HepG2 (cell line): ENCODE data around the gene GAS2. TPM values are rescaled to one million over a fixed set of nuclear protein-coding genes. Genes with fewer than 3 reads are reported as not detected.

ENCODE experiments used
- ATAC-seq: fragments of 200-7000 bp; cut with Tn5 transposase; 3 replicates; pipeline ENCODE4 v1.9.1; 2020; ENCODE audit warnings: mild to moderate bottlenecking, moderate library complexity
- BruUV-seq: library from RNA; stranded (reverse); fragments of 400-500 nt; replicated peaks from 2 replicates; lab custom pipeline; 2021; lab: Mats Ljungman, UMichigan
- CTCF ChIA-PET: fragments of 300-600 bp; formaldehyde crosslinking; extraction: SDS; loops from one replicate; lab custom pipeline; 2021; ENCODE audit warnings: low total read pairs, inconsistent platforms, low intra/inter-chr PET ratio; lab: Yijun Ruan, JAX
- POLR2A ChIA-PET: fragments of 350-600 bp; sonication (Branson Sonifier 250); formaldehyde crosslinking; loops from one replicate; lab custom pipeline; 2020; ENCODE audit warnings: antibody characterized with exemption, inconsistent platforms; lab: Yijun Ruan, JAX
- DNase-seq: peaks from one replicate; pipeline ENCODE4 v3.0.0-alpha.2; 2015; ENCODE audit warnings: low spot score
- FAIRE-seq: peaks from 3 replicates; lab custom pipeline; 2011; peaks lifted over from hg19 to GRCh38; lab: Jason Lieb, UNC
- H2AFZ ChIP-seq: one replicate; pipeline ENCODE4 v1.6.1; 2011; ENCODE audit warnings: low read length, inconsistent platforms
- H3K27ac ChIP-seq: fragments of 300-600 bp; 3 replicates; pipeline ENCODE4 v1.8.0; 2011; ENCODE audit warnings: mixed run types, mild to moderate bottlenecking, mixed read lengths, low read length, inconsistent platforms; ENCODE audit not compliant: insufficient read depth; ENCODE audit errors: extremely low read length
- H3K27me3 ChIP-seq, 2 experiments: fragments of 200-600 bp in 1 of 2; 2 replicates in 1 of 2; 3 replicates in 1 of 2; pipeline versions ENCODE4 v1.6.0 to v1.8.0; 2011; ENCODE audit warnings: low read length in 2 of 2, mild to moderate bottlenecking in 2 of 2, moderate library complexity in 2 of 2, inconsistent platforms in 1 of 2; ENCODE audit not compliant: insufficient read depth in 2 of 2, control insufficient read depth in 1 of 2
- H3K36me3 ChIP-seq, 2 experiments: fragments of 200-600 bp in 1 of 2; replicated peaks in 1 of 2; 2 replicates in 1 of 2; 3 replicates in 1 of 2; pipeline versions ENCODE4 v1.5.1 to v1.8.0; 2011; ENCODE audit warnings: low read length in 2 of 2, inconsistent platforms in 1 of 2; ENCODE audit not compliant: insufficient read depth in 2 of 2, control insufficient read depth in 1 of 2
- H3K4me1 ChIP-seq: 2 replicates; pipeline ENCODE4 v1.5.1; 2012; ENCODE audit warnings: low read length, inconsistent platforms; ENCODE audit not compliant: insufficient read depth
- H3K4me2 ChIP-seq: 2 replicates; pipeline ENCODE4 v1.6.0; 2011; ENCODE audit warnings: low read depth, low read length, inconsistent platforms
- H3K4me3 ChIP-seq, 3 experiments: fragments of 200-600 bp in 1 of 3; sonication (generic), shearing (Covaris generic) in 1 of 3; replicated peaks in 1 of 3; 2 replicates each; pipeline ENCODE4 v1.5.1; 2011 to 2016; ENCODE audit warnings: low read length in 3 of 3, inconsistent platforms in 2 of 3, low read depth in 2 of 3, mild to moderate bottlenecking in 2 of 3, control low read depth in 1 of 3, mixed read lengths in 1 of 3; ENCODE audit not compliant: insufficient read depth in 1 of 3
- H3K79me2 ChIP-seq: one replicate; pipeline ENCODE4 v1.6.1; 2011; ENCODE audit warnings: low read length, inconsistent platforms; ENCODE audit not compliant: insufficient read depth
- H3K9ac ChIP-seq: 2 replicates; pipeline ENCODE4 v1.6.0; 2011; ENCODE audit warnings: mild to moderate bottlenecking, low read depth, low read length, inconsistent platforms; ENCODE audit not compliant: insufficient read depth
- H3K9me3 ChIP-seq: 2 replicates; pipeline ENCODE4 v1.5.1; 2012; ENCODE audit warnings: mild to moderate bottlenecking, low read length
- H4K20me1 ChIP-seq: 2 replicates; pipeline ENCODE4 v1.6.0; 2011; ENCODE audit warnings: inconsistent platforms, mild to moderate bottlenecking, low read length, moderate library complexity; ENCODE audit not compliant: insufficient read depth
- ETV5 ChIP-seq: IDR thresholded peaks from 2 replicates; pipeline ENCODE4 v1.6.1; 2018; ENCODE audit warnings: missing biosample characterization, missing genetic modification reagents, inconsistent platforms, borderline replicate concordance
- FOXP4 ChIP-seq: sonication (generic); formaldehyde crosslinking; IDR thresholded peaks from 2 replicates; pipeline ENCODE4 v1.4.0; 2020; ENCODE audit warnings: missing genetic modification reagents
- GABPB1 ChIP-seq: IDR thresholded peaks from 2 replicates; pipeline ENCODE4 v1.6.1; 2016; ENCODE audit warnings: mild to moderate bottlenecking, missing genetic modification reagents, moderate library complexity, missing compliant biosample characterization
- HNF1B ChIP-seq: sonication (generic); formaldehyde crosslinking; IDR thresholded peaks from 2 replicates; pipeline ENCODE4 v1.5.1; 2020; ENCODE audit warnings: mild to moderate bottlenecking, moderate library complexity, missing genetic modification reagents
- HNRNPLL ChIP-seq: fragments of 200-400 bp; formaldehyde crosslinking; IDR thresholded peaks from 2 replicates; pipeline ENCODE4 v1.6.1; 2017; ENCODE audit warnings: mild to moderate bottlenecking, low read depth, low read length; ENCODE audit not compliant: poor library complexity, severe bottlenecking
- MAFK ChIP-seq, 2 experiments: IDR thresholded peaks in 1 of 2; conservative IDR thresholded peaks in 1 of 2; 2 replicates each; pipeline ENCODE4 v1.6.1; 2011; ENCODE audit warnings: improper control_type of control experiment in 2 of 2, low read length in 2 of 2
- NCOA1 ChIP-seq: sonication (generic); formaldehyde crosslinking; IDR thresholded peaks from 2 replicates; pipeline ENCODE4 v1.9.0; 2021; ENCODE audit warnings: missing genetic modification reagents
- RFX3 ChIP-seq: IDR thresholded peaks from 2 replicates; pipeline ENCODE4 v1.6.1; 2016; ENCODE audit warnings: missing biosample characterization, missing genetic modification reagents
- ZBTB21 ChIP-seq: sonication (generic); formaldehyde crosslinking; IDR thresholded peaks from 2 replicates; pipeline ENCODE4 v1.4.0; 2020; ENCODE audit warnings: missing genetic modification reagents
- ZNF264 ChIP-seq: sonication (generic); formaldehyde crosslinking; IDR thresholded peaks from 2 replicates; pipeline ENCODE4 v1.4.0; 2020; ENCODE audit warnings: missing genetic modification reagents
- ZSCAN29 ChIP-seq: sonication (generic); formaldehyde crosslinking; conservative IDR thresholded peaks from 2 replicates; pipeline ENCODE4 v1.4.0; 2020; ENCODE audit warnings: mild to moderate bottlenecking, missing genetic modification reagents
- WGBS: methylation state at CpG from one replicate; pipeline ENCODE4 v1.1.6; 2017; ENCODE audit warnings: low lambda C conversion rate; 5-methylcytosine and 5-hydroxymethylcytosine counted together
- in situ Hi-C: cut with HindIII; loops from 2 replicates; pipeline ENCODE4 v1.10.0; 2017; ENCODE audit warnings: low pct_unique_long_range_greater_than_20kb; ENCODE audit not compliant: extremely low pct_ligation_motif_present
- intact Hi-C: fragments of 100-400 bp; cut with micrococcal nuclease; formaldehyde crosslinking; loops from one replicate; pipeline ENCODE4 v1.10.0; 2022; ENCODE audit not compliant: unreplicated experiment
- polyA plus RNA-seq, 8 experiments: library from polyadenylated mRNA; depleted of rRNA in 3 of 8; stranded (reverse) in 7 of 8; unstranded in 1 of 8; fragments of >200 nt; fragmentation: Illumina TruSeq in 4 of 8; extraction: Trizol in 4 of 8; gene quantifications; 2 replicates each; pipeline versions ENCODE4 v1.2.1 to v1.2.3, GENCODE V29; 2011 to 2016; ENCODE audit warnings: low read depth in 4 of 8, missing spikeins in 1 of 8, mixed read lengths in 1 of 8; ENCODE audit not compliant: insufficient read depth in 1 of 8
- total RNA-seq, 5 experiments: library from RNA; depleted of rRNA; stranded (reverse); fragments of >200 nt; fragmentation: Illumina TruSeq; extraction: Trizol; gene quantifications; 2 replicates each; pipeline ENCODE4 v1.2.3, GENCODE V29; 2016; ENCODE audit warnings: low read depth in 1 of 5
- TF ChIP-seq, protein P1 (sequence below): sonication (generic); formaldehyde crosslinking; IDR thresholded peaks from 2 replicates; pipeline ENCODE4 v1.4.0; 2020; ENCODE audit warnings: mild to moderate bottlenecking, missing genetic modification reagents

Gene GAS2
- total and polyA plus RNA-seq, 2 of the 13 experiments (the other 11 are each of a cell fraction or from before 2014, with no cell fraction given) = 26.0 to 85.1 TPM

- TF ChIP-seq FOXP4 (CRISPR knock-in tag) = peak; percentile 74
- TF ChIP-seq MAFK (conservative IDR thresholded peaks at IDR 0.05 in 1 of 2, IDR thresholded peaks at IDR 0.05 in 1 of 2; ENCODE audit: low read length in 2 of 2) = peak; percentile 73
- TF ChIP-seq, protein P1, sequence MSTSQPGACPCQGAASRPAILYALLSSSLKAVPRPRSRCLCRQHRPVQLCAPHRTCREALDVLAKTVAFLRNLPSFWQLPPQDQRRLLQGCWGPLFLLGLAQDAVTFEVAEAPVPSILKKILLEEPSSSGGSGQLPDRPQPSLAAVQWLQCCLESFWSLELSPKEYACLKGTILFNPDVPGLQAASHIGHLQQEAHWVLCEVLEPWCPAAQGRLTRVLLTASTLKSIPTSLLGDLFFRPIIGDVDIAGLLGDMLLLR (CRISPR knock-in tag) = no peak
- TF ChIP-seq, all 625 proteins: peak for 83
Observed at GRCh38 chr11:22674470-22675439, 8.3 kb downstream of the GAS2 start (continued).

DNA sequence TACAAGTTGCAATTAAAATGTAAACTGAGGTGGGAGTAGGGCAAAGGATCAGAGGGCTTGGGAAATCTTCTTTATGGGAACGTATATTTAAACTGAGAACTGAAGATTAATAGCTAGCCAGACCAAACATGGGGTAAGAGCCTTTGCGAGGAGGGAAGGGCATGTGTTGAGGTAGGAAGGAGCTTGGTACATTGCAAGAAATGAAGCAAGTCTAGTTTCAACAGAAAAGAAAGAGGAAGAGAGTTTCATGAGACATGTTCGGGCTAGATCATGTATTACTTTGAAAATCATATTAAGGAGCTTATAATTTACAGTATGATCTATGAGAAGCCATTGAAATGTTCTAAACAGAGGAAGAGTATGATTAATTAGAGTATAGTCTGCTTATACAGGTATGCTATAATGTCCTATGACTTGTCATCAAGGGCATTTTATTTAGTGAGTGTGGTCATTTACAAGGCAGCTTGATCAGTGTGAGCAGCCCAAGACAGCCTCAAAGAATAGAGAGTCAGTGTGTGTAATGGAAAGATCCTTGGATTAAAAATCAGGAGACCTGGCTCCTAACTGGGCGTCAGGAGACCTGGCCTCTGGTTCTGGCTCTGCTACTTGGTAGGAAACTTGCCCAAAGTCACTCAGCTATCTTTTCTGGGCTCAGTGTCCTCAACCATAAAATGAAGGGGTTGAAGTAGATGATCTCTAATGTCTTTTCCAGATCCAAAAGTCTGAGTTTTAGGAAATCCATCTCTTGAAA, 10.9 kb downstream of the GAS2 start:
- Histone ChIP-seq H3K4me3 (peak overlapping the region in 2 of 3 experiments; percentile 18 to 42; a peak in 2 of 6 replicates), H3K27me3 (no peaks in the 10 kb centered on the region), H3K4me2 (peak overlapping the region; percentile 85), H3K36me3 (no peaks in the 10 kb centered on the region), H4K20me1 (no peaks in the 10 kb centered on the region), H3K79me2 (peaks cover 66% of the 10 kb centered on the region), H3K27ac (peak overlapping the region; percentile 98), H3K9ac (peak overlapping the region; percentile 60; the same call in 1 of the 2 replicates), H3K9me3 (no peaks in the 10 kb centered on the region), H3K4me1 (peaks cover 88% of the 10 kb centered on the region), H2AFZ (no peak overlapping the region)
- DNase-seq (no peak), ATAC-seq (no peak), FAIRE-seq (no peak)
- intact Hi-C loops (no loop called here), in situ Hi-C loops (no loop called here)
- BruUV-seq = no TSS peak
- ChIA-PET POLR2A (interaction anchor here (1.1 to 1.6 kb wide), 4 partner anchors 10 to 52 kb away, joined by 3 to 7 read pairs (median 4); partner anchors contain the start of genes FANCF and GAS2), CTCF (no interaction called here)
- WGBS = 73% methylated on average over 4 of the region's 4 CpGs
- no peak for TF ChIP-seq GABPB1
- TF ChIP-seq NCOA1 (CRISPR knock-in tag) = no peak
- no peak for TF ChIP-seq ZSCAN29 (CRISPR knock-in tag)
- TF ChIP-seq ETV5 (CRISPR knock-in tag) = no peak
- TF ChIP-seq HNRNPLL = no peak
- no peak for TF ChIP-seq ZNF264 (CRISPR knock-in tag)
- no peak for TF ChIP-seq RFX3 (CRISPR knock-in tag)
- TF ChIP-seq HNF1B (CRISPR knock-in tag) = no peak
- TF ChIP-seq ZBTB21 (CRISPR knock-in tag) = no peak
